LNCAP (cell line): ENCODE results near the gene TAS1R3.

ENCODE experiments used
- TF ChIP-seq, protein P1 (sequence below): fragments of 450-650 bp; IDR thresholded peaks from 2 replicates; pipeline ENCODE4 v1.5.1; 2017; ENCODE audit warnings: mild to moderate bottlenecking

The TAS1R3 gene

DNA sequence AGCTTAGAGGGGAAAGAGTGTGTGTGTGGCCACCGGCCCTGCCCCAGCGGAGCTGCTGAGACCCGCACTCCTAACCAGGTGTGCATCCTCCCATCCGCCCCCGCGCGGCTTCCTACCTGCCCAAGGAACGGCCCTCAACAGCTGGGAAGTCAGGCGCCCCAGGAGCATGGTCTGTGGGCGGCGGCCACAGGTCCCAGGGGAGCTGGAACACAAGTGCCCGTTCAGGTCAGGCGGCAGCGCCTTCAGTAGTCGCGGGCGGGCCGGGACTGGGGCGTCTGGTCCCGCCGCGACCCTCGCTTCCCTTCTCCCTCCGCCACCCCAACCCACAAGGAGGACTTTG lies 43.5 kb downstream of the TAS1R3 start:
- TF ChIP-seq, protein P1, sequence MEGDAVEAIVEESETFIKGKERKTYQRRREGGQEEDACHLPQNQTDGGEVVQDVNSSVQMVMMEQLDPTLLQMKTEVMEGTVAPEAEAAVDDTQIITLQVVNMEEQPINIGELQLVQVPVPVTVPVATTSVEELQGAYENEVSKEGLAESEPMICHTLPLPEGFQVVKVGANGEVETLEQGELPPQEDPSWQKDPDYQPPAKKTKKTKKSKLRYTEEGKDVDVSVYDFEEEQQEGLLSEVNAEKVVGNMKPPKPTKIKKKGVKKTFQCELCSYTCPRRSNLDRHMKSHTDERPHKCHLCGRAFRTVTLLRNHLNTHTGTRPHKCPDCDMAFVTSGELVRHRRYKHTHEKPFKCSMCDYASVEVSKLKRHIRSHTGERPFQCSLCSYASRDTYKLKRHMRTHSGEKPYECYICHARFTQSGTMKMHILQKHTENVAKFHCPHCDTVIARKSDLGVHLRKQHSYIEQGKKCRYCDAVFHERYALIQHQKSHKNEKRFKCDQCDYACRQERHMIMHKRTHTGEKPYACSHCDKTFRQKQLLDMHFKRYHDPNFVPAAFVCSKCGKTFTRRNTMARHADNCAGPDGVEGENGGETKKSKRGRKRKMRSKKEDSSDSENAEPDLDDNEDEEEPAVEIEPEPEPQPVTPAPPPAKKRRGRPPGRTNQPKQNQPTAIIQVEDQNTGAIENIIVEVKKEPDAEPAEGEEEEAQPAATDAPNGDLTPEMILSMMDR, result no peak

DNA sequence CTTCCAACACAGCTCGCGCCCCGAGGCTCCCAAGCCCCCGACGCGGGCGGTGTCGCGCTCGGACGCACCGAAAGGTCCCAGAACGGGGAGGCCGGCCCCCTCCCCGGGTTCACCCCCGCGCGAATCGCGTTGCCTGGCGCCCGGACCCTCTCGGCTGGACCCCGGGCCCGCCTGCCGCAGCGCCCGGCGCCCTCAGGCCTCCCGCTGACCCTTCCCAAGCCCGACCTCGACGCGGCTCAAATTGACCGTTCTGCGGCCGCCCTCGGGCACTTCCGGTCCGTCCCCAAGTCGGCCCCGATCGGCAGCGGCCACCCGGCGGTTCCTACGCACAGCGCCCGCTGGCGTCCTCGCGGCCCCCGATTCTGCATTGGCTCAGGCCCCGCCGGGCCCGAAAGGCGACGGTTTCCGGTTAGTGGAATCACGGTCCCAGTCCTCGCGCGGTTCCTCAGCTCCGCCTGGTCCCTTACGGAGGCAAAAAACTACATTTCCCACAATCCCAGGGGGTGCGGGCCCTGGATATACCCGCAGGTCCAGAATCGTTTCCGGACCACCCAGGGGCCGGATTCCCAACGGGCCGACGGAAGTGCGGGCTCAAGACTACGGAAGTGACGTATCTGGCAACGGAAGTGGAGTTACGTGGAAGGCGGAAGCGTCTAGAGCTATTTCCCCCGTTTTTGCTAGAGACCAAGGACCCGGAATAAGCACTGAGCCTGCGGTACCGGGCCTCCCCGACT lies 44.0 kb downstream of the TAS1R3 start, which contains the start of gene AURKAIP1:
AURKAIP1 (minus strand) TSS at position 279 of the 734 bp plus-strand sequence. CDS start 451 bp downstream, outside the sequence.
- TF ChIP-seq, protein P1, result no peak; the same call in 1 of the 2 replicates

DNA sequence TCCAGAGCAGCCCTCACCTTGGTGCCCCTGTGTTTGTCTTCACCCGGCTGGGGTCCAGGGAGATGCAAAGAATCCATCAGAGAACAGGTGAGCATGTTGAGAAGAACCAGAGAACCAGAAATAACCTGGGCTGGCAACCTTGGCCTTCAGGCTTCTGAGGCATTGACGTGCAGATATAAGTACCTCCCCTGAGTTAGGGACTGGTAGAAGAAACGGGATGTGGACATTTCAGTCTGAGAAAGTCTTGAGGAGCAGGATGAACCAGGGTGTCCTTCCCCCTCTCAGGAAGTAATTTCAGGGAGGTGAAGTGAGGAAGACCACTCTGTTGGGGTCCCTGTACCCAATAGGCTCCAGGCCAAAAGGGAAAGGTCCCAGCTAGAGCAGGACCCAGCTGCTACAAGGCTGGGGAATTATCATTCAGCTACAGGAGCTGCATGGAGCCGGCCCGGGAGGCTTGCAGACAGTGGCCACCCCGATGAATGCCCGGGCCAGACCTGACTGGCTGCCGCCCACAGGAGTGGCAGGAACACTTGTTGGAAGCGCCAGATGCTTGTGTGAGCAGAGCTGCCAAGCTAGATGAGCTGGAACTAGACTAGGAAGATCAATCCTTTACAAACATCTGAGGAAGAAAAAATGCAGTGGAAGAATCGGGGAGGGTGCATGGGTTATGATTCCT lies 45.6 kb downstream of the TAS1R3 start:
- TF ChIP-seq, protein P1, result no peak

DNA sequence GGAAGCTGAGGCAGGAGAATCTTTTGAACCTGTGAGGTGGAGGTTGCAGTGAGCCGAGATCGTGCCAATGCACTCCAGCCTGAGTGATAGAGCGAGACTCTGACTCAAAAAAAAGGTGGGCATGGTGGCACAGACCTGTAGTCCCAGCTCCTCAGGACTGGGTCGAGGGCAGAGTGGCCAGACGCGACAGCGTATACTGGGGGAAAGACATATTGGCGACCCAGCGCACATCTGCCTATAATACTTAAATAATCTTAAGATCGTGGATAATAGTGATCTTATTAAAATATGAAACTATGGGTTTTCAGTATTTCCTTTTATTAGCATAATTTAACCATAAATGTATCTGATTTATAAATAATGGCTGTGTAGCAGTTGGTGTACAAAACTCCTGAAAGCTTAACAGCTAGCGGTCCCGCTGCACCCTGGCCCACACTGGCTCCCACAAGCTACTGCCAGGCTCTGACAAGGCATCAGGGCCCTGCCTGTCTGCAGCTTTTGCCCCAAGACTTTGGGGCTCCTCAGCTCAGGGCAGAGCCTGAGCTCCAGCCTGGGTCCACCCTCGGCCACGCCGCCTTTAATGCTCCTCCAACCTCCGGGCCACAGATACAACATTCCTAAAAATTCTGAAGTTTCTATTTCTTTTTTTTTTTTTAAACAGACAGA lies 46.6 kb downstream of the TAS1R3 start:
- TF ChIP-seq, protein P1, result no peak

DNA sequence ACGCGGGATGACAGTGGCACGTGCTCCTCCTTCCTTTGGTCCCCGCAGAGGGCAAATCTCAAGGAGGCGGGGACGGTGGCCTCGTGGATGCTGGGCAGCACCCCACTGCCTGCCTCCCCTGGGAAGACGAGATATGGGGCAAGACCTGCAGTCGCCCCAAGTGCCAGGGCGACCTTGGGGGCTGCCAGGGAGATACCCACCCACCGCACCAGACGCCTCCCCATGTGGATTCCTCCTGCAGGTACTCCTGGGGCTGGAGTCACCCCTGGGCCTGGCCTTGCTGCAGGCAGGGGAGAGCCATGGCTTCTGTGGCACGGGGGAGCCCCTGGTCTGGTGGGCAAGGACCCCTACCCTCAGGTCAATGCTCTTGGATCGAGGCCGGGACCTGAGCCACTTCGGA lies 49.8 kb downstream of the TAS1R3 start:
- TF ChIP-seq, protein P1, result no peak

DNA sequence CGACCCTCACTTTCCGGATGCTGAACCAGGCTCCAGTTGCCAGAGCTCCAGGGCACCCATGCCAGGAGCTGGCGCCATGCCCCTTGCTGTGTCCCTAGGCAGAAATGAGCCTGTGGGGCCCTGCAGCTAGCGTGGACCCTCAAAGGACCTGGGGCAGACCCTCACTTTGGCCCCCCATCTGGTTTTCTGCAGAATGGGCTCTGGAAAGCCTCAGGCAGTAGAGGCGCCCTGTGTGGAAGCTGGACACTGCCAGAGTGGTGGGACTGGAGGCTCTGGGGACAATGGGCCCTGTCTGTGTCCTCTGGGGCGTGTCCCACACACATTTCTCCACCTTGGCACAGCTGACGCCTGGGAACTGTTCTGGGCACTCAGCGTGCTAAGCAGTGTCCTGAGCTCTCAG lies 50.2 kb downstream of the TAS1R3 start:
- TF ChIP-seq, protein P1, result no peak
